ENCODE results near the gene RAPGEF4. TPM values are rescaled to one million over a fixed set of nuclear protein-coding genes. Genes with fewer than 3 reads are reported as not detected.

The RAPGEF4 gene
- total RNA-seq, 1 experiment from 2014 or later = 1.4 TPM

- Histone ChIP-seq H3K56ac (ENCODE audit: insufficient read length, low read depth, low read length) (no peak overlapping the region), H2BK5ac (ENCODE audit: insufficient read length, low read length) (no peak overlapping the region), H3K23ac (ENCODE audit: insufficient read length, low read depth, low read length) (no peak overlapping the region), H3K79me2 (ENCODE audit: insufficient read depth, low read length) (no peaks in the 10 kb centered on the region), H3K4me1 (ENCODE audit: insufficient read depth, low read length) (no peaks in the 10 kb centered on the region), H3K14ac (ENCODE audit: insufficient read depth, low read length) (no peak overlapping the region), H3K27me3 (ENCODE audit: insufficient read depth, low read length) (no peaks in the 10 kb centered on the region), H4K5ac (ENCODE audit: insufficient read length, low read depth, low read length) (no peak overlapping the region), H4K20me1 (ENCODE audit: control insufficient read depth, insufficient read depth, insufficient read length) (no peaks in the 10 kb centered on the region), H2AFZ (ENCODE audit: low read length) (no peak overlapping the region), H2BK20ac (ENCODE audit: low read depth, low read length, poor library complexity, severe bottlenecking) (no peak overlapping the region), H2AK5ac (ENCODE audit: insufficient read length, low read length) (no peak overlapping the region), H4K8ac (replicated peaks; ENCODE audit: insufficient read length, low read depth, low read length) (no peak overlapping the region), H3T11ph (ENCODE audit: low read length) (no peak overlapping the region), H3K23me2 (ENCODE audit: insufficient read length, low read depth, low read length, poor library complexity, severe bottlenecking) (no peaks in the 10 kb centered on the region), H3K9ac (ENCODE audit: extremely low read depth, insufficient read length, low read length) (no peak overlapping the region), H2BK12ac (ENCODE audit: insufficient read length, low read depth, low read length) (no peak overlapping the region), H3K18ac (ENCODE audit: insufficient read length, low read depth, low read length) (no peak overlapping the region), H2BK120ac (ENCODE audit: low read depth, low read length, poor library complexity, severe bottlenecking) (no peak overlapping the region), H3K9me3 (ENCODE audit: control insufficient read depth, low read depth, low read length) (no peaks in the 10 kb centered on the region), H3K4ac (ENCODE audit: low read depth, low read length) (no peak overlapping the region), H3K27ac (ENCODE audit: insufficient read length, low read depth, low read length) (no peak overlapping the region), H3K79me1 (ENCODE audit: insufficient read depth, low read depth, low read length, poor library complexity, severe bottlenecking) (no peaks in the 10 kb centered on the region), H3K4me2 (ENCODE audit: insufficient read depth, insufficient read length, low read length) (no peak overlapping the region), H2BK15ac (ENCODE audit: low read depth, low read length) (no peak overlapping the region), H4K91ac (ENCODE audit: insufficient read length, low read depth, low read length) (no peak overlapping the region)
- Mint-ChIP-seq H3K36me3 (ENCODE audit: insufficient read depth in 1 of 3, low read depth in 3 of 3) (no peaks in the 10 kb centered on the region), H3K4me1 (peaks cover 7 to 8% of the 10 kb centered on the region in 2 experiments), H3K9me3 (peaks cover 0 to 3% of the 10 kb centered on the region in 2 experiments; a peak in 1 of 5 replicates), H3K4me3 (no peak overlapping the region), H3K27me3 (ENCODE audit: low read depth) (0 out of 2 replicates have a peak, but pooled peaks cover 1% of the 10 kb centered on the region), H3K27ac (peak overlapping the region in 1 of 3 experiments; percentile 60; a peak in 1 of 7 replicates)
- TF ChIP-seq CTCF (conservative IDR thresholded peaks at IDR 0.05) = no peak
- no peak for DNase-seq
- no CpG with 5 or more reads among the region's 4 CpGs for WGBS (ENCODE audit: extremely low coverage, insufficient read length, low lambda C conversion rate)
Observed at GRCh38 chr2:173064151-173064805, 328.6 kb downstream of the RAPGEF4 start.
